Measurements from ENCODE around the gene H2AZ1. TPM values are rescaled to one million over a fixed set of nuclear protein-coding genes. Genes with fewer than 3 reads are reported as not detected.

H2AZ1 gene
- total RNA-seq, 1 experiment from 2014 or later = 450 TPM

- Histone ChIP-seq H3K27me3 (ENCODE audit: control insufficient read depth, insufficient read depth, low read length) (no peaks in the 10 kb centered on the region), H3K36me3 (ENCODE audit: control insufficient read depth, insufficient read depth, low read length) (peaks cover 2% of the 10 kb centered on the region; the same call in 1 of the 2 replicates), H3K27ac (ENCODE audit: low read length) (no peak overlapping the region), H3K9me3 (ENCODE audit: control insufficient read depth, insufficient read depth, low read depth, low read length) (no peaks in the 10 kb centered on the region), H3K4me3 (ENCODE audit: low read depth in 2 of 2, low read length in 2 of 2) (no peak overlapping the region), H3K4me1 (ENCODE audit: control insufficient read depth, insufficient read depth, low read length) (no peaks in the 10 kb centered on the region)
- intact Hi-C loops (cut with micrococcal nuclease; ENCODE audit: unreplicated experiment) = no loop called here
- POLR2A ChIA-PET = no interaction called here
- CTCF ChIA-PET = no interaction called here
- BruUV-seq (replicated peaks) = no TSS peak
- TF ChIP-seq REST (IDR thresholded peaks at IDR 0.05; ENCODE audit: insufficient read depth in 1 of 2, low read depth in 2 of 2, low read length in 1 of 2) = no peak
- TF ChIP-seq CTCF (IDR thresholded peaks at IDR 0.05) = no peak
- TF ChIP-seq TCF7L2 (IDR thresholded peaks at IDR 0.05; ENCODE audit: low read depth, low read length) = no peak
- no peak for TF ChIP-seq POLR2AphosphoS5 (IDR thresholded peaks at IDR 0.05; ENCODE audit: low read depth, low read length)
- TF ChIP-seq SIN3A (IDR thresholded peaks at IDR 0.05; ENCODE audit: borderline replicate concordance, insufficient read depth, low read depth, low read length) = no peak
- in situ Hi-C loops (cut with HindIII; ENCODE audit: low pct_unique_long_range_greater_than_20kb, low sequenced_read_pairs) = no loop called here
- DNase-seq (ENCODE audit: low read depth, low spot score) (no peak), ATAC-seq (no peak)
Measured at GRCh38 chr4:99915449-99915848, 34.6 kb downstream of the H2AZ1 start.

Other genes with a start within 250 kb of the H2AZ1 start
- gene DAPP1, start 133.4 kb downstream of the H2AZ1 start, total RNA-seq (2021; ENCODE audit: unreplicated experiment) = not detected
- 20.3 TPM for gene LAMTOR3, start 55.8 kb downstream of the H2AZ1 start, total RNA-seq (2021; ENCODE audit: unreplicated experiment)
- gene DNAJB14, start 3.7 kb downstream of the H2AZ1 start, total RNA-seq (2021; ENCODE audit: unreplicated experiment) = 41.5 TPM
- gene DDIT4L, start 240.2 kb upstream of the H2AZ1 start, total RNA-seq (2021; ENCODE audit: unreplicated experiment) = not detected

Measured in Panc1 (cell line).